MCF 10A (cell line): ENCODE data around the gene TBC1D4. TPM values are rescaled to one million over a fixed set of nuclear protein-coding genes. Genes with fewer than 3 reads are reported as not detected.

ENCODE experiments used
- BruUV-seq: library from RNA; stranded (reverse); fragments of 400-500 nt; replicated peaks from 2 replicates; lab custom pipeline; 2021; lab: Mats Ljungman, UMichigan
- CTCF ChIA-PET: fragments of 300-600 bp; sonication (Branson Sonifier 250); formaldehyde crosslinking; extraction: SDS; loops from one replicate; lab custom pipeline; 2021; ENCODE audit warnings: antibody characterized with exemption, inconsistent platforms; lab: Yijun Ruan, JAX
- POLR2A ChIA-PET: fragments of 300-600, 350-650 bp; sonication (Branson Sonifier 250); formaldehyde crosslinking; extraction: SDS; loops from one replicate; lab custom pipeline; 2020; ENCODE audit warnings: antibody characterized with exemption, inconsistent platforms; lab: Yijun Ruan, JAX
- DNase-seq: peaks from one replicate; pipeline ENCODE4 v3.0.0-alpha.2; 2018; ENCODE audit not compliant: unreplicated experiment
- H3K27ac Mint-ChIP-seq: one replicate; pipeline ENCODE4 v1.8.0; 2022; ENCODE audit warnings: mild to moderate bottlenecking, low read depth, mixed read lengths; ENCODE audit not compliant: unreplicated experiment
- H3K27me3 Mint-ChIP-seq: one replicate; pipeline ENCODE4 v1.8.0; 2022; ENCODE audit warnings: mixed read lengths; ENCODE audit not compliant: insufficient read depth, unreplicated experiment
- H3K36me3 Mint-ChIP-seq: one replicate; pipeline ENCODE4 v1.8.0; 2022; ENCODE audit warnings: mild to moderate bottlenecking, moderate library complexity, mixed read lengths; ENCODE audit not compliant: insufficient read depth, unreplicated experiment
- H3K4me1 Mint-ChIP-seq: one replicate; pipeline ENCODE4 v1.8.0; 2022; ENCODE audit warnings: mixed read lengths; ENCODE audit not compliant: insufficient read depth, unreplicated experiment
- H3K4me3 Mint-ChIP-seq: one replicate; pipeline ENCODE4 v1.8.0; 2022; ENCODE audit warnings: mild to moderate bottlenecking, moderate library complexity, mixed read lengths; ENCODE audit not compliant: unreplicated experiment
- H3K9me3 Mint-ChIP-seq: one replicate; pipeline ENCODE4 v1.8.0; 2022; ENCODE audit warnings: mixed read lengths; ENCODE audit not compliant: unreplicated experiment
- CTCF ChIP-seq: fragments of 200-600 bp; IDR thresholded peaks from one replicate; pipeline ENCODE4 v1.8.0; 2022; ENCODE audit warnings: antibody characterized with exemption, mild to moderate bottlenecking; ENCODE audit not compliant: unreplicated experiment
- intact Hi-C: fragments of 100-400 bp; cut with micrococcal nuclease; formaldehyde crosslinking; loops from 2 replicates; pipeline ENCODE4 v1.14.1; 2022
- total RNA-seq: library from RNA; stranded (reverse); gene quantifications from 2 replicates; pipeline ENCODE4 v1.2.3, GENCODE V29; 2022

TBC1D4 gene
- total RNA-seq, 1 experiment from 2014 or later = 9.3 TPM

DNA sequence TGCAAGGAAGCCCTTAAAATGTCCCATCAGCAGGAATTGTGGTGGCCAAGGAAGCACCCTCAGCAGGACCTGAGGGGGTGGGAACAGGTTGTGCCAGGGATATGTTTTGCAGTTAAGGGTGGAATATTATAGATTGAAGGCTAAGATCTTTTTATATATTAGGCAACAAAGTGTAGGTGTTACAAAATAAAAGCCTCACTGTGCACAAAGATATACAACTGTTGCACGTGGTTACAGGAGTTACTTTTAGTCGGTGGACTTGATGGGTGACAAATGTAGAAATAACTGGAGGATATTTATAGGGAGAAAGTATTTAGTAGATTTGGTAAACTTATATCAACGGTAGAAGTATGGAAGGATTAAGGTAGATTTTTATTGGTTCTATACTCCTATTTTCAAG is 35.1 kb downstream of the TBC1D4 start:
- Mint-ChIP-seq H3K9me3 (no peaks in the 10 kb centered on the region), H3K36me3 (no peaks in the 10 kb centered on the region), H3K27me3 (no peaks in the 10 kb centered on the region), H3K4me1 (peaks cover 14% of the 10 kb centered on the region), H3K4me3 (no peak overlapping the region), H3K27ac (no peak overlapping the region)
- POLR2A ChIA-PET = interaction anchor here (0.6 to 3.3 kb wide), 3 partner anchors 8 to 125 kb away, joined by 3 to 23 read pairs (median 6); no protein-coding TSS in a partner anchor
- intact Hi-C loops = no loop called here
- BruUV-seq = no TSS peak
- DNase-seq = no peak
- no peak for TF ChIP-seq CTCF
- CTCF ChIA-PET = interaction anchor here (1.1 to 1.6 kb wide), 2 partner anchors 8 to 16 kb away, joined by 3 to 4 read pairs; no protein-coding TSS in a partner anchor

GRCh38 chr13:75445717-75446499 is 36.1 kb downstream of the TBC1D4 start:
- ChIA-PET CTCF (interaction anchor here (0.6 to 1.6 kb wide), 4 partner anchors 9 to 85 kb away, joined by 3 to 4 read pairs (median 4); partner anchors contain the start of gene TBC1D4), POLR2A (interaction anchor here (0.6 to 3.3 kb wide), 13 partner anchors 8 to 126 kb away, joined by 3 to 23 read pairs (median 5); no protein-coding TSS in a partner anchor)
- no peaks in the 10 kb centered on the region for H3K9me3 Mint-ChIP-seq
- H3K36me3 Mint-ChIP-seq = peaks cover 2% of the 10 kb centered on the region
- H3K4me1 Mint-ChIP-seq = peaks cover 14% of the 10 kb centered on the region
- peak; percentile 30 for DNase-seq
- no TSS peak for BruUV-seq
- H3K4me3 Mint-ChIP-seq = peak overlapping the region; percentile 23
- no peak for TF ChIP-seq CTCF
- peak overlapping the region; percentile 76 for H3K27ac Mint-ChIP-seq
- no peaks in the 10 kb centered on the region for H3K27me3 Mint-ChIP-seq
- intact Hi-C loops = no loop called here

- no peak overlapping the region for H3K4me3 Mint-ChIP-seq
- no TSS peak for BruUV-seq
- H3K4me1 Mint-ChIP-seq = peaks cover 18% of the 10 kb centered on the region
- H3K27ac Mint-ChIP-seq = no peak overlapping the region
- H3K27me3 Mint-ChIP-seq = no peaks in the 10 kb centered on the region
- peaks cover 5% of the 10 kb centered on the region for H3K36me3 Mint-ChIP-seq
- no peaks in the 10 kb centered on the region for H3K9me3 Mint-ChIP-seq
- ChIA-PET CTCF (interaction anchor here (0.6 to 2.0 kb wide), 5 partner anchors 12 to 664 kb away, joined by 3 to 6 read pairs (median 3); partner anchors contain the start of gene TBC1D4), POLR2A (interaction anchor here (0.6 to 3.3 kb wide), 6 partner anchors 11 to 148 kb away, joined by 3 to 23 read pairs (median 3); no protein-coding TSS in a partner anchor)
- DNase-seq = no peak
- intact Hi-C loops = no loop called here
- no peak for TF ChIP-seq CTCF
Measured at GRCh38 chr13:75444016-75444415, 38.0 kb downstream of the TBC1D4 start.

DNA sequence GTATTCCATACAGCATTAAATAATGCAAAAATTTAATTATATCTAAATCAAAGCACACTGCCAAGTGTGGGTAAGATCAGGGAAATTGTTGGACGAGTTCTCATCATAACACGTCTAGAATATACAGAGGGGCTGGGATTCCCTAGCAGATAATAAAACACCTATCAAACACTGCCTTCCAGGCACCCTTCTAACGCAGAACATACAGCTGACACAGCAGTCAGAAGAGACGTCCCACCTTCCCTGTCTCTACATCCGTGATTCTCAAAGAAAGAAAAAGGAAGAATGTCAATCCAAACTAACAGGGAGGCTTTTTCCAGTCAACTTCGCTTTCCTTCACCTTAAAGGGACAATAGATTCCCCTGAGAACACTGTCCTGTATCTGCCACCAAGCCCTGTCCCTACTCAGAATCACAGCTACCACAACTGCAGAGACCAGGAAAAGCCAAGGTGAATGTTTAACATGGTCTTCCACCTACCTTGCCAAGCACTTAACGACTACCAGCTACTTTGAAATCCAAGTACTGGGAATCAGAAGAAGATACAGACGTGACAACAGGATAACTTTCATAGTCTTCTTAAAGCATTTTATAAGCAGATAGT is 38.5 kb downstream of the TBC1D4 start:
- Mint-ChIP-seq H3K4me1 (peaks cover 18% of the 10 kb centered on the region), H3K27ac (no peak overlapping the region), H3K36me3 (peaks cover 5% of the 10 kb centered on the region), H3K9me3 (no peaks in the 10 kb centered on the region), H3K4me3 (no peak overlapping the region), H3K27me3 (no peaks in the 10 kb centered on the region)
- POLR2A ChIA-PET = interaction anchor here (0.6 to 3.3 kb wide), 5 partner anchors 11 to 148 kb away, joined by 3 to 23 read pairs (median 3); no protein-coding TSS in a partner anchor
- no peak for DNase-seq
- TF ChIP-seq CTCF = no peak
- intact Hi-C loops = no loop called here
- CTCF ChIA-PET = interaction anchor here (0.5 to 2.0 kb wide), 6 partner anchors 12 to 664 kb away, joined by 3 to 6 read pairs (median 3); partner anchors contain the start of gene TBC1D4
- BruUV-seq = no TSS peak
